HepG2 (cell line): ENCODE data around the gene VEGFA. TPM values are rescaled to one million over a fixed set of nuclear protein-coding genes. Genes with fewer than 3 reads are reported as not detected.

ENCODE experiments used
- ELF4 ChIP-seq: sonication (generic); formaldehyde crosslinking; IDR thresholded peaks from 2 replicates; pipeline ENCODE4 v1.5.0; 2020; ENCODE audit warnings: missing genetic modification reagents, mild to moderate bottlenecking, moderate library complexity, borderline replicate concordance
- ETS1 ChIP-seq: sonication (generic); formaldehyde crosslinking; IDR thresholded peaks from 2 replicates; pipeline ENCODE4 v1.4.0; 2020; ENCODE audit warnings: missing genetic modification reagents
- KLF13 ChIP-seq: sonication (generic); formaldehyde crosslinking; IDR thresholded peaks from 2 replicates; pipeline ENCODE4 v1.4.0; 2020; ENCODE audit warnings: mild to moderate bottlenecking, missing genetic modification reagents
- MED13 ChIP-seq: sonication (generic); formaldehyde crosslinking; IDR thresholded peaks from 2 replicates; pipeline ENCODE4 v1.5.0; 2020; ENCODE audit warnings: missing genetic modification reagents
- RAD51 ChIP-seq: fragments of 450-650 bp; IDR thresholded peaks from 2 replicates; pipeline ENCODE4 v1.6.1; 2016; ENCODE audit warnings: borderline replicate concordance
- RBM39 ChIP-seq: fragments of 200-400 bp; formaldehyde crosslinking; IDR thresholded peaks from one replicate; pipeline ENCODE4 v1.6.1; 2018; ENCODE audit warnings: antibody characterized with exemption, mild to moderate bottlenecking, low read depth, low read length; ENCODE audit not compliant: poor library complexity, severe bottlenecking
- SIN3A ChIP-seq: IDR thresholded peaks from 2 replicates; pipeline ENCODE4 v1.6.1; 2011; ENCODE audit warnings: low read depth, mild to moderate bottlenecking, control low read depth, low read length, borderline replicate concordance
- SIX1 ChIP-seq: sonication (generic); formaldehyde crosslinking; IDR thresholded peaks from 2 replicates; pipeline ENCODE4 v1.4.0; 2020; ENCODE audit warnings: missing genetic modification reagents, borderline replicate concordance
- SMAD1 ChIP-seq: sonication (generic); formaldehyde crosslinking; IDR thresholded peaks from 2 replicates; pipeline ENCODE4 v1.4.0; 2020; ENCODE audit warnings: missing genetic modification reagents, low read depth, mild to moderate bottlenecking, borderline replicate concordance
- TAF1 ChIP-seq: sonication (generic); formaldehyde crosslinking; IDR thresholded peaks from 2 replicates; pipeline ENCODE4 v1.4.0; 2020; ENCODE audit warnings: missing genetic modification reagents
- TOPORS ChIP-seq: sonication (generic); formaldehyde crosslinking; IDR thresholded peaks from 2 replicates; pipeline ENCODE4 v1.8.0; 2023; ENCODE audit warnings: mild to moderate bottlenecking, missing genetic modification reagents
- ZBTB26 ChIP-seq: IDR thresholded peaks from 2 replicates; pipeline ENCODE4 v1.6.1; 2016; ENCODE audit warnings: missing compliant biosample characterization, missing genetic modification reagents, borderline replicate concordance
- ZBTB38 ChIP-seq: sonication (generic); formaldehyde crosslinking; IDR thresholded peaks from 2 replicates; pipeline ENCODE4 v1.5.1; 2020; ENCODE audit warnings: mild to moderate bottlenecking, missing genetic modification reagents
- ZBTB7A ChIP-seq: sonication (generic); formaldehyde crosslinking; IDR thresholded peaks from 2 replicates; pipeline ENCODE4 v1.8.0; 2022; ENCODE audit warnings: mild to moderate bottlenecking, missing genetic modification reagents
- ZFX ChIP-seq: sonication (generic); formaldehyde crosslinking; IDR thresholded peaks from 2 replicates; pipeline ENCODE4 v1.4.0; 2020; ENCODE audit warnings: mild to moderate bottlenecking, low read depth, missing genetic modification reagents, moderate library complexity
- ZNF260 ChIP-seq: sonication (generic); formaldehyde crosslinking; IDR thresholded peaks from 2 replicates; pipeline ENCODE4 v1.4.0; 2020; ENCODE audit warnings: missing genetic modification reagents, low read depth, mild to moderate bottlenecking, borderline replicate concordance
- ZNF263 ChIP-seq: sonication (generic); formaldehyde crosslinking; IDR thresholded peaks from 2 replicates; pipeline ENCODE4 v1.4.0; 2020; ENCODE audit warnings: missing genetic modification reagents
- ZNF607 ChIP-seq: sonication (generic); formaldehyde crosslinking; IDR thresholded peaks from 2 replicates; pipeline ENCODE4 v1.5.1; 2020; ENCODE audit warnings: missing genetic modification reagents, mild to moderate bottlenecking, borderline replicate concordance
- polyA plus RNA-seq, 8 experiments: library from polyadenylated mRNA; depleted of rRNA in 3 of 8; stranded (reverse) in 7 of 8; unstranded in 1 of 8; fragments of >200 nt; fragmentation: Illumina TruSeq in 4 of 8; extraction: Trizol in 4 of 8; gene quantifications; 2 replicates each; pipeline versions ENCODE4 v1.2.1 to v1.2.3, GENCODE V29; 2011 to 2016; ENCODE audit warnings: low read depth in 4 of 8, missing spikeins in 1 of 8, mixed read lengths in 1 of 8; ENCODE audit not compliant: insufficient read depth in 1 of 8
- total RNA-seq, 5 experiments: library from RNA; depleted of rRNA; stranded (reverse); fragments of >200 nt; fragmentation: Illumina TruSeq; extraction: Trizol; gene quantifications; 2 replicates each; pipeline ENCODE4 v1.2.3, GENCODE V29; 2016; ENCODE audit warnings: low read depth in 1 of 5
- TF ChIP-seq, protein P1 (sequence below): sonication (generic); formaldehyde crosslinking; IDR thresholded peaks from 2 replicates; pipeline ENCODE4 v1.4.0; 2020; ENCODE audit warnings: missing genetic modification reagents, mild to moderate bottlenecking, borderline replicate concordance
- TF ChIP-seq, protein P2 (sequence below): sonication (generic); formaldehyde crosslinking; conservative IDR thresholded peaks from 2 replicates; pipeline ENCODE4 v1.4.0; 2020; ENCODE audit warnings: missing genetic modification reagents

VEGFA gene
- total and polyA plus RNA-seq, 2 of the 13 experiments (the other 11 are each of a cell fraction or from before 2014, with no cell fraction given) = 68.1 to 629 TPM

DNA sequence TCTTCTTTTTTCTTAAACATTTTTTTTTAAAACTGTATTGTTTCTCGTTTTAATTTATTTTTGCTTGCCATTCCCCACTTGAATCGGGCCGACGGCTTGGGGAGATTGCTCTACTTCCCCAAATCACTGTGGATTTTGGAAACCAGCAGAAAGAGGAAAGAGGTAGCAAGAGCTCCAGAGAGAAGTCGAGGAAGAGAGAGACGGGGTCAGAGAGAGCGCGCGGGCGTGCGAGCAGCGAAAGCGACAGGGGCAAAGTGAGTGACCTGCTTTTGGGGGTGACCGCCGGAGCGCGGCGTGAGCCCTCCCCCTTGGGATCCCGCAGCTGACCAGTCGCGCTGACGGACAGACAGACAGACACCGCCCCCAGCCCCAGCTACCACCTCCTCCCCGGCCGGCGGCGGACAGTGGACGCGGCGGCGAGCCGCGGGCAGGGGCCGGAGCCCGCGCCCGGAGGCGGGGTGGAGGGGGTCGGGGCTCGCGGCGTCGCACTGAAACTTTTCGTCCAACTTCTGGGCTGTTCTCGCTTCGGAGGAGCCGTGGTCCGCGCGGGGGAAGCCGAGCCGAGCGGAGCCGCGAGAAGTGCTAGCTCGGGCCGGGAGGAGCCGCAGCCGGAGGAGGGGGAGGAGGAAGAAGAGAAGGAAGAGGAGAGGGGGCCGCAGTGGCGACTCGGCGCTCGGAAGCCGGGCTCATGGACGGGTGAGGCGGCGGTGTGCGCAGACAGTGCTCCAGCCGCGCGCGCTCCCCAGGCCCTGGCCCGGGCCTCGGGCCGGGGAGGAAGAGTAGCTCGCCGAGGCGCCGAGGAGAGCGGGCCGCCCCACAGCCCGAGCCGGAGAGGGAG lies 580 bp downstream of the VEGFA start (continued):
- peak; percentile 18 for TF ChIP-seq RBM39
- no peak for TF ChIP-seq ZFX
- TF ChIP-seq, protein P1, sequence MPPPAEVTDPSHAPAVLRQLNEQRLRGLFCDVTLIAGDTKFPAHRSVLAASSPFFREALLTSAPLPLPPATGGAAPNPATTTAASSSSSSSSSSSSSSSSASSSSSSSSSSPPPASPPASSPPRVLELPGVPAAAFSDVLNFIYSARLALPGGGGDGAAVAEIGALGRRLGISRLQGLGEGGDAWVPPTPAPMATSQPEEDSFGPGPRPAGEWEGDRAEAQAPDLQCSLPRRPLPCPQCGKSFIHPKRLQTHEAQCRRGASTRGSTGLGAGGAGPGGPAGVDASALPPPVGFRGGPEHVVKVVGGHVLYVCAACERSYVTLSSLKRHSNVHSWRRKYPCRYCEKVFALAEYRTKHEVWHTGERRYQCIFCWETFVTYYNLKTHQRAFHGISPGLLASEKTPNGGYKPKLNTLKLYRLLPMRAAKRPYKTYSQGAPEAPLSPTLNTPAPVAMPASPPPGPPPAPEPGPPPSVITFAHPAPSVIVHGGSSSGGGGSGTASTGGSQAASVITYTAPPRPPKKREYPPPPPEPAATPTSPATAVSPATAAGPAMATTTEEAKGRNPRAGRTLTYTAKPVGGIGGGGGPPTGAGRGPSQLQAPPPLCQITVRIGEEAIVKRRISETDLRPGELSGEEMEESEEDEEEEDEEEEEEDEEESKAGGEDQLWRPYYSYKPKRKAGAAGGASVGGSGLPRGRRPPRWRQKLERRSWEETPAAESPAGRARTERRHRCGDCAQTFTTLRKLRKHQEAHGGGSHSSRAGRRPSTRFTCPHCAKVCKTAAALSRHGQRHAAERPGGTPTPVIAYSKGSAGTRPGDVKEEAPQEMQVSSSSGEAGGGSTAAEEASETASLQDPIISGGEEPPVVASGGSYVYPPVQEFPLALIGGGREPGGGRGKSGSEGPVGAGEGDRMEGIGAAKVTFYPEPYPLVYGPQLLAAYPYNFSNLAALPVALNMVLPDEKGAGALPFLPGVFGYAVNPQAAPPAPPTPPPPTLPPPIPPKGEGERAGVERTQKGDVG = no peak
- no peak for TF ChIP-seq SIN3A
- no peak for TF ChIP-seq SIX1 (CRISPR knock-in tag)
- TF ChIP-seq TOPORS (CRISPR knock-in tag) = 0 out of 2 replicates have a peak, but pooled peaks have one; percentile 4
- TF ChIP-seq ZBTB38 = no peak
- TF ChIP-seq TAF1 = peak; percentile 50
- TF ChIP-seq ZNF260 = no peak
- 0 out of 2 replicates have a peak, but pooled peaks have one; percentile 11 for TF ChIP-seq ELF4
- TF ChIP-seq ZBTB26 (CRISPR knock-in tag) = no peak
- TF ChIP-seq RAD51 = no peak
- TF ChIP-seq MED13 (CRISPR knock-in tag) = no peak
- no peak for TF ChIP-seq ZNF263 (CRISPR knock-in tag)
- peak; percentile 32; the same call in 1 of the 2 replicates for TF ChIP-seq ETS1 (CRISPR knock-in tag)
- TF ChIP-seq, protein P2, sequence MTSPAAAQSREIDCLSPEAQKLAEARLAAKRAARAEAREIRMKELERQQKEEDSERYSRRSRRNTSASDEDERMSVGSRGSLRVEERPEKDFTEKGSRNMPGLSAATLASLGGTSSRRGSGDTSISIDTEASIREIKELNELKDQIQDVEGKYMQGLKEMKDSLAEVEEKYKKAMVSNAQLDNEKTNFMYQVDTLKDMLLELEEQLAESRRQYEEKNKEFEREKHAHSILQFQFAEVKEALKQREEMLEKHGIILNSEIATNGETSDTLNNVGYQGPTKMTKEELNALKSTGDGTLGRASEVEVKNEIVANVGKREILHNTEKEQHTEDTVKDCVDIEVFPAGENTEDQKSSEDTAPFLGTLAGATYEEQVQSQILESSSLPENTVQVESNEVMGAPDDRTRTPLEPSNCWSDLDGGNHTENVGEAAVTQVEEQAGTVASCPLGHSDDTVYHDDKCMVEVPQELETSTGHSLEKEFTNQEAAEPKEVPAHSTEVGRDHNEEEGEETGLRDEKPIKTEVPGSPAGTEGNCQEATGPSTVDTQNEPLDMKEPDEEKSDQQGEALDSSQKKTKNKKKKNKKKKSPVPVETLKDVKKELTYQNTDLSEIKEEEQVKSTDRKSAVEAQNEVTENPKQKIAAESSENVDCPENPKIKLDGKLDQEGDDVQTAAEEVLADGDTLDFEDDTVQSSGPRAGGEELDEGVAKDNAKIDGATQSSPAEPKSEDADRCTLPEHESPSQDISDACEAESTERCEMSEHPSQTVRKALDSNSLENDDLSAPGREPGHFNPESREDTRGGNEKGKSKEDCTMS (CRISPR knock-in tag) = no peak
- no peak for TF ChIP-seq SMAD1
- no peak for TF ChIP-seq ZNF607 (CRISPR knock-in tag)
- TF ChIP-seq ZBTB7A (CRISPR knock-in tag) = 0 out of 2 replicates have a peak, but pooled peaks have one; percentile 61
- no peak for TF ChIP-seq KLF13 (CRISPR knock-in tag)
